ENCODE results near the gene LRP2BP.
"Not testable (repeated sequence)": the region's sequence is repeated elsewhere in the genome, so short reads cannot be mapped to it uniquely, and the experiment has no call there.

LRP2BP gene

DNA sequence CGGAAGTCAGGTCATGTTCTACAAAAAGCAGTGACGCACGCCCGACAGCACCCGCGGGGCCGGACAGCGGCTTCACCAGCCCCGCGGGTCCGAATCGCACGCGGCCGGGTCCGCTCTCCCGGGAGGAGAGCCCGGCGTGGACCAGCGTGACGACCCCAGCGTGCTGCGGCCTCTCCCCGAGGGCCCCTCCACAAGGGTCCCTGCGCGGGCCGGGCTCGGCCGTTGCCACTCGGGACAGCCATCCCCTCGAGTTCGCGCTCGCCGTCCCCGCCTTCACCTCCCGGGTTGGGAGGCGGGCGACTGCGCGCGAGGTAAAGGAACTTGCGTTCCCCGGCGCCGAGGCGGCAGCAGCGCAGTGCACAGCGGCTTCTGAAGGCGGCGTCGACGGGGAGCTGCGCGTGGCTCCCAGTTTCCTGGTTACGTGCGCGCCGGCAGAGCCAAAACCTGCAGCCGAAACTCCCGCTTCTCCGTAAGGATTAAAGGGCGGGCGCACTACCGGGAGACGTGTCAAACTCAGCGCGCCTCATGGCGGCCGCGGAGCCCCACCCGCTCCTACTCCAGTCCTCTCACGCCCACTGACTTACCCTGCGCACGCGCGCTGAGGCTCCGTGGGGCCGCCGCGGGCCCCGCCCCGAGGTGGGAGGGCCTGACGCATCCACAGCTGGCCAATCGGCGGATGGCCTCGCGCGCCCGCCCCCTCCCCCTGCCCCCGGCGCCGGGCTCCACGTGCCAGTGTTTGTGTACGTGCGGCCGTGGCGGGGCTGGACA, 416 bp upstream of the LRP2BP start:
- peak; percentile 90 to 92 for DNase-seq (ENCODE audit: low read depth in 2 of 2)

DNA sequence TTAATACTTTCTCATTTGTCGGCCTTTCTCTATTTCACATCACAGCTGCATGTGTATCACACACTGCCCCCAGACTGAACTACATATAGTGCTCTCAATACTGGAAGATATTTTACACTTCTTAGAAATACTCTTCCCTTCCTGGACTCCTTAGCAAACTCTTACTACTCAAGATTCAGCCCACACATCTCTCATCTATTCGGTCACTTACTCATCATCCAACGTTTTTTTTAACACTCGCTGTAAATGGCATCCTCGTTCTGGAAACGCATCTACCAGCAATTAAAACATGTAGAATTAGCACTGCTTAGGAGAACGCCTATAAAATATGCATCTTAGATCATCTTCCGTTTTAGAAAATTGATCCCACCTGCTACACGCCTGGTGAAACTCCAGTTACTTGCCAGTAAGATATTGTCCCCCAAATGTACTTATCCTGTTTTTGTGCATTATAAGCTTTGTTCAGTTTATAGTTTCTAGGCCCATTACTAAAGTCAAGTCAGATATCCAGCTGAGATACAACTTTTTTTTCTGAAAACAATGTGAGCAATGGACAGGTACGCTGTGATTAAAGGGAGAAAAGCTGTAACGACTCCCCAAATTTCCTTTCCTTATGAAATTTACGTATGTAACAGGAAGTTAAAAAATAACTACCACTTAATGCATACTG, 1.0 kb downstream of the LRP2BP start:
- DNase-seq (ENCODE audit: low read depth in 2 of 2): no peak

DNA sequence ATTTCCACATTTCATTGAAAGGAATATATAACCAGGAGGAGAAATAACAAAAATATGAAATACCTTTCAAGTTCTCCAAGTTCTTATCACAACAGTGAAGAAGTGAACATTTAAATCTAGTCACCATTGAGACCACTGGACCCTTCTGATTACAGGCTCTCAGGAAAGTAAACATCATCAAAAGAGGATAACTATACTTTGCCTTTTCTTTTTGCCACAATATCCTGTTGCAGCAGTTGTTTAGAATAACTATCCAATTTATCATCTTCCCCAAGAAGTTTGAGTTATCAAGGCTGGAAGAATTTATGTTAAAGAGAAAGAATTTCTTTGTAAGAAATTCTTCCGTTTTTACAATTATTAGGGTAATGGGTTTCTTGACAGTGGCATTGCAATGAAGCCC, 3.6 kb downstream of the LRP2BP start:
- no peak for DNase-seq (ENCODE audit: low read depth in 2 of 2)

DNA sequence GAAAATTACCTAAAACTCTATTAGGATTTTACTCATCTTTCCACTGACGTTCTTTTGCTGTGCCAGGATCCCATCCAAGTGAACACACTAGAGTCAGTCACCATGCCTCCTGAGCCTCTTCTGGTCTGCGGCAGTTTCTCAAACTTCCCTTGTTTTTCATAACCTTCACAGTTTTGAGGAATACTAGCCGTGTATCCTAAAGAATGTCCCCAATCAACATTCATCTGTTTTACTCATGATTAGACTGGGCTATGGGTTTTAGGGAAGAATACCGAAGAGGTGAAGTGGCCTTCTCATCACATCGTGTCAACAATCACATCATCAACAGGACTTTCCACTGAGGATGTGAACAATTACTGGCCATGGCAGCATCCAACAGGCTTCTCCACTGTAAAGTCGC, 4.8 kb downstream of the LRP2BP start:
- DNase-seq (ENCODE audit: low read depth in 2 of 2): no peak

DNA sequence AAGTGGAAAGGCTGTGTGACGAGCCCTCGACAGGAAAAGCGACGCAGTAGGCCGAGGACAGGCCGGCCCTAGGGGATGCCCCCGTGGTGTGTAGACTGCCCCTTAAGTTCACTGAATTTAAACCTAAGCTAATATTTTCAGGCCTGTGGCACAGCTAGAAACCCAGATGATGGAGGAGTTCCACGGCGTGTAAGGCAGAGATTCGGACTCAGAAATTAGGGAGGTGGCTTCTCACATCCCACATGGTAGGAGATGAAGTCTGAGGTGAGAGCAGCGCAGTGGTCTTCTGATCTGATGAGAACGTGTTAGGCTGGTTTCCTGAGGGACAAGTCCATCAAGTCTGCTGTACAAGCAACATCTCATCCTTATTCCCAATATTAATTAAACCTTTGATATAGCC, 7.8 kb downstream of the LRP2BP start:
- DNase-seq (ENCODE audit: low read depth in 2 of 2): no peak

DNA sequence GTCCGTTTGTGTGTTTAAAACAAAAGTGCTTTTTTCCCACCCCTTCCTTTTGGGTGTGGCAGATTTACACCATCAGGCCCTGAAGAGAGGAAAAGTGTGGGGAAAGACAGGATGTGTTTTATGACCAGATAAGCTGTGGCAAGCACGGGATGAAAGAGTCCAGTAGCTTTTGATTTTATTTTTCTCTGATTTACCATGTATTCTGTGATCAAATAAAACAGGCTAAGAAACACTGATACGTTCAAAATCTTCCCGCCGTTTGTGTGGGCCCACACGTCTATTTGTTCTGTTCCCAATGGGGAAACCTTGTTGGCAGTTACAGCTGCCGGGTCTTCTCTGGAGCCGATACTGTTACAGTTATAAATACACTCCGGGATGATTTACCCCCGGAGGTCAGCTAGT, 10.8 kb downstream of the LRP2BP start:
- no peak for DNase-seq (ENCODE audit: low read depth in 2 of 2)

DNA sequence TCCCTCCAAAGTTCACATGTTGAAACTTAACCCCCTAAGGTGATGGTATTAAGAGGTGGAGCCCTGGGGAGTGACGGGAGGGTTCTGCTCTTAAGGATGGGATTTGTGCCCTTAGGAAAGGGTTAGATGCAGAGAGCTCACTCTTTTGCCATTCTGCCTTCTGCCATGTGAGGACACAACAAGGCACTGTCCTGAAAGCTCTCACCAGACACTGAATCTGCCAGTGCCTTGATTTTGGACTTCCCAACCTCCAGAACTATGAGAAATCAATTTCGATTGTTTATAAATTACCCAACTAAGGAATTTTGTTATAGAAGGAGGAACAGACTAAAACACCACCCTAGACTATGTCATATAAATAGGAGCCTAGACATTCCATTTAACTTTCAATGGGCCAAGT, 11.7 kb downstream of the LRP2BP start:
- DNase-seq (ENCODE audit: low read depth in 2 of 2): no peak

DNA sequence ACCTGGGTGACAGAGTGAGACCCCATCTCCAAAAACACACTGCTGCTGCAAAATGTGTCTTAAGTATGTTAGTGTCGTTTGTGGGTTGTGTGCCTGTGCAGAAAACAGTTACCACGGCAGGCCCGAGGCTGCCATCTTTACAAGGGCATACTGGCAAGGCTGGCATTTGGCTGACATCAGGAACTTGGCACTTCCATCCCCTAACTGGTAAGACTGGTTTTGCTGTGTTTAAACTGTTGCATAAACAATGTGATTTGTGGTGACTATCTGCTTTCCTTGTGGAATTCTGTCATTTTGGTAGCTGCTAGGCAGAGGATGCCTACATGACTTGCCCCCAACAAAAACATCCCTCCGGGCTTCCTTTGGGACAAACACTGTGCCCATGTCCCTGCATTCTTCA, 12.3 kb downstream of the LRP2BP start:
- no peak for DNase-seq (ENCODE audit: low read depth in 2 of 2)

DNA sequence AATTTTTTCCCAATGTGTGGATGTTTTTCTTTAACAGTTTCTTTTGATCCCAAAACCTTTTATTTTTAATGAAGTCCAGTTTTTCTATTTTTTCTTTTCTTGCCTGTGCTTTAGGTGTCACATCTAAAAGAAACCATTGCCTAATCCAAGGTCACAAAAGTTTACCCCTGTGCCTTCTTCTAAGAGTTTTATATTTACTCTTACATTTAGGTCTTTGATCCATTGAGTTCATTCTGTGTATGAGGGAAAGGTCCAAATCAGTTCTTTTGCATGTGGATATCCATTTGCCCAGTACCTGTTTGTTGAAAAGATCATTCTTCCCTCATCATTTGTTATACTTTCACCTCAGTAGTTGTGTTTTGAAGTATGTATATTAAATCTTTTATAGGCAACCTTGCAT, 13.0 kb downstream of the LRP2BP start:
- DNase-seq (ENCODE audit: low read depth in 2 of 2): no peak

DNA sequence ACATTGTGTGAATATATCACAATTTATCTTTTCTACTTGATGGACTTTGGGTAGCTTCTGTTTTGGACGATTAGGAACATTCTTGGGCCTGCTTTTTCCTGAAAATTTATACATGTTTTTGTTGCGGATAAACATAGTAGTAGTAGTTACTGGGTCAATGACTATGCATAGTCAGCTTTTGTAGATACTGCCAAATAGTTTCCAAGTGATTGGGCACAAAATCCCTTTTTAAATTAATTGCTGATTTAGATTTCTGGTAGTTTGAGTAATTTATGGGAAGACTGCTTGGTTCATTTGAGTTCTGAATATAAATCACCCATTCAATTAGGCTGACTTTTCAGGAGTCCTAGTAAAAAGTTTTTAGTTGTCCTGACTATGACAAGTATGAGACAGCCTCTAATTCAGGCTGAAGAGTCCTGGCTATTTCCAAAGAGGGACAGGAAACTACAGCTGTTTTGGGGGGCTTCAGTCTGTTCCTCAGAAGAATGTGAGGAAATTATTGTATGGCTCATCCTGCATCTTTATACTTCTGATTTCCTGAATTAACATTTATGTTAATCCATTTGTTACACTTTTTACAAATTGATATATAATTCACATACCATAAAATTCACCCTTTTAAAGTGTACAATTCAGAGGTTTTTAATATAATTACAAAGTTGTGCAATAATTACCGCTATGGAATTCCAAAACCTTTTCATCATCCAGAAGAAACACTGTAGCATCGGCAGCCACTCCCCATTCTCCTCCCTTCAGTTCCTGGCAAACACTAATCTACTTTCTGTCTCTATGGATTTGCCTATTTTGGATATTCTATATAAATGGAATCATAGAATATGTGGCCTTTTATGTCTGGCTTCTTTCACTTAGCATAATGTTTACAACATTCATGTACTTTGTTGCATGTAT, 14.2 kb downstream of the LRP2BP start:
- no peak for DNase-seq (ENCODE audit: low read depth in 2 of 2)

DNA sequence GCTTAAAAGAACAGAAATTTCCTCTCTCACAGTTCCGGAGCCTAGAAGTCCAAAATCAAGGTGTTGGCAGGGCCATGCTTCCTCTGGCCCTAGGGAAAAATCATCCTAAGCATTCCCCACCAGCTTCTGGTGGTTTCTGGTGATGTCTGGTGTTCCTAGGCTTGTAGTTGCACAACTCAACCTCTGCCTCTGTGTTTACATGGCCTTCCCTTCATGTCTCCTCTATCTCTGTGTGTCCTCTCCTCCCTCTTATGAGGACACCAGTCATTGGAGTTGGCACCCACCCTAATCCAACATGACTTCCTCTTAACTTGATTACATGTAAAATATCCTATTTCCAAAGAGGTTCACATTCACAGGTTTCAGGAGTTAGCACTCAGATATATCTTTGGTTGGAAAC, 15.4 kb downstream of the LRP2BP start:
- DNase-seq (ENCODE audit: low read depth in 2 of 2): no peak

DNA sequence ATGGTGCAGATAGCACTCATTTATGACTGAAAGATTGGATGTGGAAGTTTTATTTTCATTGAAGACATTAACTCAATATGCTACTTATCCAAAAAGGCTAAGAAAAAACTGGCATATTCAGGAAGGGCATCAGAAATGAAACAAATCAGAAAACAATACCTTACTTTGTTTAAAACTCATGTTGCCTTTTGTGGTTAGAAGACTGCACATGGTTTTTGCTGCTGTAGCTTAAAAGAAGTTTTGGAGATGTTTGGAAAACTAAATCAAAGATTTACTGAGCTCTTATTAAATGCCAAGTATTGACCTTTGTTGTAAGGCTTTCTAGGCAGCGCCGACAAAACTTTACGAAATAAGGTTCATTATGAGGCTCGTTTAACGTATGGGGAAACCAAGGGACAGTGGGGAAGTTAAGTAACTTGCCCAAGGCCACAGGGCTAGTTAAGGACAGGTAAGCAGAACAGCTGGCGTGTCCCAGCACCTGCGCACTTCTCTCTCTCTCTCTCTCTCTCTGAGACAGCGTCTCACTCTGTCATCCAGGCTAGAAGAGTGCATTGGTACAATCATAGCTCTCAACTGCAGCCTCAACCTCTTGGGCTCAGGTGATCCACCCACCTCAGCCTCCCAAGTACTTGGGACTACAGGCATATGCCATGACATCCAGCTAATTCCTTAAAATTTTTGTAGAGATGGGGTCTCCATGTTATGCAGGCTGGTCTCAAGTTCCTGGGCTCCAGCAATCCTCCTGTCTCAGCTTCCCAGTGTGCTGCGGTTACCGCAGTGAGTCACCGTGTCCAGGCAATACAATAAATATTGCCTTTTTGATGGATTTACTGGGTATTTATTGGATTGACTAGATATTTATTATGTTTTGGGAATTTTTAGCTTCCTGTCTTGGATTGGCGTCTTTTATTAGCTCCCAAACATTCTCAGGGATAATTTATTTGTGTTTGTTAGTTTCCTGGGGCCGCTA, 16.1 kb downstream of the LRP2BP start:
- DNase-seq (ENCODE audit: low read depth in 2 of 2): no peak

DNA sequence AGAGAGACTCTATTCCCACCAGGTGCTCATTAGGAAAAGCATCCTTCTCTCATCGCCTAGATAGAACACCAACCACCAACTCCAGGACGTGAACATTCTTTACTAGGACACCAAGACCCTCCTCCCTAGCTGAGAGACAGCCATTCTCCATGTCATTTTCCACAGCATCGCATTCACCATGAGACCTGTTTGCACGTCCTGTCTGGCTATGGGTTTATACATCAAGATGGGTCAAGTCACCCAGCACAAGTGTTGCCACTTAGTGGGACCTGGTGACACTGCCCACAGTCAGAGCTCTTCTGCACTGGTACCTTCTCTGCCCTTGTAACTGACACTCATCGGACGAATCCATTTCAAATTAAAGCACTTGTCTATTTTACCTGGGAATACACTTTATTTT, 17.5 kb downstream of the LRP2BP start:
- no peak for DNase-seq (ENCODE audit: low read depth in 2 of 2)

DNA sequence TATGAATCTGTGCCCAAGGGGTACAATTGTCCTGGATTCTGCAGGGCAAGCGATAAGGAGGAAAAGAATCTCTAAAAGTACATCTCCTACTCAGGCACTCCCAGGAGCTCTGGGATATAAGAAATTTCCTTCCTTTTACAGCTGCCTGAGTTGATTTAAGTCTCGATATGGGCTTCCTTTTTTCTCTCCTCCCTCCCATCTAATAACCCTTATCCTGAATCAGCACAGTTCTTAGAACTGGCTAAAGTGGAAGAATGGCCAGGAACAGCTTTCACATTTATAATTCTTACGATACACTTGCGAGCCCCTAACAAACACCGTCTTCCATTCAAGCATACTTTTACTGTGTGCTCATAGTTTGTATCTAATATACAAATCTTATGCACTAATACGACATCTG, 21.2 kb downstream of the LRP2BP start:
- DNase-seq (ENCODE audit: low read depth in 2 of 2): no peak

DNA sequence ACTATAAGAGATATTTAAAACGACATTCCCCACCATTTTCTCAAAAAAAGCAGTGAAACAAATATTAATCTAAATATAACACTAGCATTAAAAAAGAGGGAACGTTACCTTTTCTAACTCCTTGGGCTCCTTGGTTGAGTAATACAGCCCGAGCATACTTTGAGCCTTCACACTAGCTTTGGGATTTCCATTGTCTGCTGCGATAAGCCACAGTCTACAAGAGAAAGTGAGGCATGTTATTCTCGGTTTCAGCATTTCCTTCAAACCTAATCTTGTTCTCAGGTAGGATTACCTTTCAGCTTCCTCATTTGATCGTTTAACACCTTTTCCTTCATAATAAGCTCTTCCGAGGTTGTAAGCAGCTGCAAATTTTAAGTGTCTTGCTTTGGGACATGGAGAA, 21.7 kb downstream of the LRP2BP start:
- no peak for DNase-seq (ENCODE audit: low read depth in 2 of 2)

DNA sequence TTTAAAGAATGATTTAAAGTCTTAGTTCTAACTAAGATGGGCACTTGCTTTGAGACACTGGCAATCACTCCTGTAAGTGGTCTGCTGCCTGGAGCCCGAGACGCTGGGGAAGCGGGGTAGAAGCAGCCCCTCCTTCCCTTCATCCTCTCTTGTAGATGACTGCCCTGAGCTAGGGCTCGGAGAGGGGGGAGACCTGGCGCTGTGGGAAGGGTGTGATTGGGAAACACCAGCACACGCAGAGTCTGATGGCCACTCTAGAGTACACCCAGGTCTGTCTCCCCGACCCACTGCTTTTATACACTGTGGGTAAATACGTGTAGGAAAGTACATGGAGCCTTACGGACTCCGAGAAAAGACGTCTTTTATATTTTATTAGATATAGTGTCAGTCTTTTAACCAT, 24.0 kb downstream of the LRP2BP start:
- no peak for DNase-seq (ENCODE audit: low read depth in 2 of 2)

DNA sequence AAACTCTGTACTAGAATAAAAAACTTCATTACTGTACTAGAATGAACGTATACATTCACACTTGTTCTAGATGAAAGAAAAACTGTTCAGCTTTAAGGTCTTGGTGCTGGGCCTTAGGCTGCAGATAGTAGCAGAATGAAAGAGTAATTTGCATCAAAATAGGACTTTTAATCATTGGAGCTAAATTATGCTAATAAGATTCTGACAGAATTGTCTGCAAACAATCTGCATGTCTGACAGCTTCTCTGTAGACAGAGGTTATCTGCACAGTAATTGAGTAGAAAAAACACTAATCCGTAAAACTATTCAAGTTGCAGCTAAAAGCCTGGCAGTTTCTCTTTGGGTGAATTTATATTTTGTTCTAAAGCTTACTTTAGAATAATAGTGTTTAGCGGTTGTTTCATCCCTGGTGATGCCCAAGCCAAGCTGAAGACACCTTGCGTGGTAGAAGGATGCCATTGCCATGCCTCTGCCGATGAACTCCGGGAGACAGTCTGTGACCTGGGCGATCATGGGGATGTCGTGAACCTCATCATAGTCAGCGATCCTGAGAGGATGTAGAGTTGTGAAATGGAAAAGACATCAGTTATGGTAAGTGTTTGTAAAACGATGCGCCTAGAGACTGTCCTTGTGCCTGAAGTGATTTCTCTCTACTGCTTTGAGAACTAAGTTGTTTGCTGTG, 25.3 kb downstream of the LRP2BP start:
- DNase-seq (ENCODE audit: low read depth in 2 of 2): no peak

DNA sequence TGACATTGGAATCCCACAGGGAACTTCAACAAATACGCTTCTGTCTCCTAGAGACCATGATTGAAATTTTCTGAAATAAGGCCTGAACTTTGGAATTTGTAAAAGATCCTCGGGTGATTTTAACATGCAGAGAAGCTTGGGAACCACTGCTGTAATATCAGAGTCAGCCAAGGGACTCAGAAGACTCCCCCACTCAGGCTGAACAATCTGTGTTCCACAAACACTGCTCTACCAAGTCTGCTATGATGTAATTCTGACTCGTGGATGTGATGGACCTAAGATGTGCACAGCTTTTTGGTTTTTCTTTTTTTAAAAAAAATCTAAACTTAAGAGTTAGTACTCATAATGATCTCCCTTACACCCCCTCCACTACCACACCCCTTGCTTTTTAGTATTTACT, 26.0 kb downstream of the LRP2BP start:
- no peak for DNase-seq (ENCODE audit: low read depth in 2 of 2)

DNA sequence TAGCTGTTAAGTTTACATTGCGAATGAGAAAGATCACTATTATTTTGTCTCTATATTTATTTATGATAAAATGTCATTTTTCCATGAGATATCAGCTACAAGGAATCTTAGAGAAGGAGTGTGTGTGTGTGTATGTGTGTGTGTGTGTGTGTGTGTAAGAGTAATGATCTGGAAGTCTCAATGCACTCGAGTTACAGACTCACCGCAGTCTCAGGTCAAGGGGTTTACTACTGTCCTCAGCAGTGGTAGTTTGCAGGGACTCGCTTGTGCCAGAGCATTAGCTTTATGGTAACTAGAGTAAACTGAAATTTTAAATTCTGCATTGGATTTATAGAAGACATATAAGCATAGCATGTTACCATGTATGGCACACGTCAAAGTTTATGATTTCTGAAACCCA, 30.8 kb downstream of the LRP2BP start:
- DNase-seq (ENCODE audit: low read depth in 2 of 2): no peak

DNA sequence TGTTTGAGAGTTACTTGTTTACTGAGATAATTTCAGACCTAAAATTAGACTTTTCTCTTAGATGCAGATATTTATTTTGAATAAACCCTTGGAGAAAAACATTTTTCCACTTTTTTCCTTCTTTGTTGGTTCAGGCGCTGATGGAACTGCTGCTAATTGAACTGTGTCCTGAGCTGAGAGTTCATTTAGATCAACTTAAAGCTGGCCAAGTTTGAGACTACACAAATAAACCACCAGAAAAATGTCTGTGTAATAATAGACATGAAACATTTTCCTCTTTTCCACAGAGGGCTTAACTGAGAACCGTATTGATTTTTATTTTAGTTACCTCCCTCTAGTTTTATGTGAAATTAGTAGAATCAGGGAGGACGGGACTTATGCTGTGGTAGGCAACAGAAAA, 32.5 kb downstream of the LRP2BP start:
- DNase-seq (ENCODE audit: low read depth in 2 of 2): no peak

DNA sequence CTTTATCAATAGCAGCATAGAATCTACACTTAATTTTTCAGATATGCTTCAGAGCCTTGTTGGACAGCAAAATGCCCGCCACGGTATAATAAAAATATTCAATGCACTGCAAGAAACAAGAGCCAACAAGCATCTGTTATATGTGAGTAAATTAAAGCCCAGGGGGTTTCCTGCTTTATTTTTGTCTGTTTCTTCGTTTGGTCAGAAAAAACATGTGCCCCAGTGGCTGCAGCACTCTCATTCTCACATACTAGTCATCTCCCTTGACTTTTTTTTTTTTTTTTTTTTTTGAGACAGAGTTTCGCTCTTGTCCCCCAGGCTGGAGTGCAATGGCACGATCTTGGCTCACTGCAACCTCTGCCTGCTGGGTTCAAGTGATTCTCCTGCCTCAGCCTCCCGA, 33.2 kb downstream of the LRP2BP start:
- DNase-seq (ENCODE audit: low read depth in 2 of 2): not testable (repeated sequence)
